Measurements from ENCODE around the gene ATP6V0C. TPM values are rescaled to one million over a fixed set of nuclear protein-coding genes. Genes with fewer than 3 reads are reported as not detected.

The ATP6V0C gene
- total RNA-seq, 2 donors from 2014 or later: 33.5 to 38.9 TPM

GRCh38 chr16:2474877-2475412 lies 38.8 kb upstream of the ATP6V0C start, which contains the start of gene TBC1D24:
TBC1D24 (plus strand) TSS chr16:2475127; CDS start chr16:2496149, 21,022 bp downstream.
- H3K27ac ChIP-seq: peak within 1 kb of the TSS; percentile 67 to 91 (median 88)
- TF ChIP-seq CTCF (IDR thresholded peaks at IDR 0.05) (no peak), POLR2A (IDR thresholded peaks at IDR 0.05) (peak; percentile 57 to 73 (median 58))
- H3K36me3 ChIP-seq (replicated peaks in 1 of 2; ENCODE audit: insufficient read depth in 1 of 2, low read depth in 2 of 2): no peaks in the 10 kb centered on the region
- H3K27me3 ChIP-seq: no peaks in the 10 kb centered on the region
- WGBS, 2 donors: 0 to 1% methylated on average over 14 to 32 of the region's 77 CpGs
- ATAC-seq (peak; percentile 87), DNase-seq (peak; percentile 88 to 92 (median 90))
- no peaks in the 10 kb centered on the region for H3K9me3 ChIP-seq
- H3K4me1 ChIP-seq: peaks cover 68% of the 10 kb centered on the region
- intact Hi-C loops (cut with DNase I): no loop called here
- H3K4me3 ChIP-seq: peak within 1 kb of the TSS; percentile 51 to 80

GRCh38 chr16:2475413-2476344 lies 38.1 kb upstream of the ATP6V0C start:
- DNase-seq (peak; percentile 59 to 73 (median 67)), ATAC-seq (peak; percentile 41)
- H3K27me3 ChIP-seq: no peaks in the 10 kb centered on the region
- H3K27ac ChIP-seq: peak overlapping the region; percentile 67 to 91 (median 88)
- no peaks in the 10 kb centered on the region for H3K9me3 ChIP-seq
- 9 to 17% methylated on average over 13 to 28 of the region's 55 CpGs for WGBS, 2 donors
- H3K4me1 ChIP-seq: peaks cover 73% of the 10 kb centered on the region
- H3K4me3 ChIP-seq: peak overlapping the region; percentile 51 to 80
- H3K36me3 ChIP-seq (replicated peaks in 1 of 2; ENCODE audit: insufficient read depth in 1 of 2, low read depth in 2 of 2): no peaks in the 10 kb centered on the region
- intact Hi-C loops (cut with DNase I): no loop called here
- TF ChIP-seq CTCF (IDR thresholded peaks at IDR 0.05) (peak in 3 of 7 experiments; percentile 5 to 20 (median 18)), POLR2A (IDR thresholded peaks at IDR 0.05) (peak in 1 of 3 donors; percentile 40)

GRCh38 chr16:2476345-2476720 lies 37.4 kb upstream of the ATP6V0C start:
- Histone ChIP-seq H3K27ac (peak overlapping the region; percentile 67 to 91 (median 88)), H3K9me3 (no peaks in the 10 kb centered on the region), H3K36me3 (replicated peaks in 1 of 2; ENCODE audit: insufficient read depth in 1 of 2, low read depth in 2 of 2) (no peaks in the 10 kb centered on the region), H3K27me3 (no peaks in the 10 kb centered on the region), H3K4me3 (no peak overlapping the region), H3K4me1 (peaks cover 73% of the 10 kb centered on the region)
- no peak for DNase-seq
- 28 to 39% methylated on average over 9 of the region's 9 CpGs for WGBS, 2 donors
- intact Hi-C loops (cut with DNase I): no loop called here
- TF ChIP-seq CTCF (IDR thresholded peaks at IDR 0.05) (no peak), POLR2A (IDR thresholded peaks at IDR 0.05) (no peak)
- no peak for ATAC-seq

GRCh38 chr16:2476741-2477140 lies 37.0 kb upstream of the ATP6V0C start:
- H3K9me3 ChIP-seq: no peaks in the 10 kb centered on the region
- intact Hi-C loops (cut with DNase I): no loop called here
- H3K36me3 ChIP-seq (replicated peaks in 1 of 2; ENCODE audit: insufficient read depth in 1 of 2, low read depth in 2 of 2): no peaks in the 10 kb centered on the region
- H3K4me1 ChIP-seq: peaks cover 73% of the 10 kb centered on the region
- H3K4me3 ChIP-seq: no peak overlapping the region
- H3K27me3 ChIP-seq: no peaks in the 10 kb centered on the region
- 15 to 16% methylated on average over 2 to 3 of the region's 3 CpGs for WGBS, 2 donors
- peak overlapping the region; percentile 62 to 91 (median 88) for H3K27ac ChIP-seq
- peak; percentile 18 for ATAC-seq
- peak; percentile 51 to 74 (median 66) for DNase-seq
- TF ChIP-seq CTCF (IDR thresholded peaks at IDR 0.05) (no peak), POLR2A (IDR thresholded peaks at IDR 0.05) (no peak)

Data from body of pancreas (tissue), 4 donors.